Activated B cell treated with CpG ODN at 0.5 μM for 24 hours (primary cell): ENCODE results near the gene HDHD2. TPM values are rescaled to one million over a fixed set of nuclear protein-coding genes. Genes with fewer than 3 reads are reported as not detected.
A peak's percentile ranks its signal among the peaks of the same experiment; 100 is the strongest.

Experiments used
- ATAC-seq: fragments of 200-7000 bp; cut with Tn5 transposase; one replicate; pipeline ENCODE4 v1.10.0; 2021; ENCODE audit warnings: low read depth, mild to moderate bottlenecking, moderate library complexity
- CTCF ChIA-PET: fragments of 350-600 bp; sonication (Branson Sonifier 250); formaldehyde crosslinking; loops from one replicate; lab custom pipeline; 2021; ENCODE audit warnings: antibody characterized with exemption; lab: Charles Lee
- POLR2A ChIA-PET: fragments of 350-600 bp; sonication (Branson Sonifier 250); formaldehyde crosslinking; loops from one replicate; lab custom pipeline; 2021; ENCODE audit warnings: antibody characterized with exemption; lab: Charles Lee
- DNase-seq: peaks from one replicate; pipeline ENCODE4 v3.0.0; 2022
- H3K27ac Mint-ChIP-seq: one replicate; pipeline ENCODE4 v1.8.0; 2020; ENCODE audit warnings: mixed read lengths
- H3K27me3 Mint-ChIP-seq: one replicate; pipeline ENCODE4 v1.8.0; 2021; ENCODE audit warnings: mixed read lengths
- H3K36me3 Mint-ChIP-seq: one replicate; pipeline ENCODE4 v1.8.0; 2021; ENCODE audit warnings: low read depth, mixed read lengths
- H3K4me1 Mint-ChIP-seq: one replicate; pipeline ENCODE4 v1.8.0; 2021; ENCODE audit warnings: mixed read lengths
- H3K4me3 Mint-ChIP-seq: one replicate; pipeline ENCODE4 v1.8.0; 2020; ENCODE audit warnings: mild to moderate bottlenecking, mixed read lengths
- H3K9me3 Mint-ChIP-seq: one replicate; pipeline ENCODE4 v1.8.0; 2020; ENCODE audit warnings: mixed read lengths
- CTCF ChIP-seq: fragments of 200-600 bp; IDR thresholded peaks from one replicate; pipeline ENCODE4 v1.8.0; 2022; ENCODE audit warnings: antibody characterized with exemption, mild to moderate bottlenecking
- intact Hi-C: fragments of 100-400 bp; cut with micrococcal nuclease; formaldehyde crosslinking; loops from one replicate; pipeline ENCODE4 v1.15.1; 2024
- total RNA-seq: library from RNA; stranded (reverse); gene quantifications from 2 replicates; pipeline ENCODE4 v1.2.3, GENCODE V29; 2022

The HDHD2 gene
- total RNA-seq, 1 donor from 2014 or later: 38.8 TPM

- POLR2A ChIA-PET: interaction anchor here (0.6 to 2.0 kb wide), 6 partner anchors 25 to 1085 kb away, joined by 3 to 8 read pairs (median 5); partner anchors contain the start of genes KATNAL2 and PIAS2
- H3K27ac Mint-ChIP-seq: peak overlapping the region; percentile 84
- intact Hi-C loops: loop anchor here (1.0 to 5.0 kb wide), 3 partner anchors 27 to 977 kb away; partner anchors contain the start of genes IER3IP1 and SMAD2
- no peaks in the 10 kb centered on the region for H3K9me3 Mint-ChIP-seq
- peaks cover 33% of the 10 kb centered on the region for H3K4me1 Mint-ChIP-seq
- H3K36me3 Mint-ChIP-seq: peaks cover 23% of the 10 kb centered on the region
- H3K4me3 Mint-ChIP-seq: peak overlapping the region; percentile 92
- TF ChIP-seq CTCF: no peak
- H3K27me3 Mint-ChIP-seq: no peaks in the 10 kb centered on the region
- ATAC-seq: no peak
- DNase-seq: no peak
- CTCF ChIA-PET: interaction anchor here (2.5 kb wide), 1 partner anchor 55 kb away, joined by 9 read pairs; no protein-coding TSS in a partner anchor
Measured at GRCh38 chr18:47149457-47150028, 757 bp downstream of the HDHD2 start.

DNA sequence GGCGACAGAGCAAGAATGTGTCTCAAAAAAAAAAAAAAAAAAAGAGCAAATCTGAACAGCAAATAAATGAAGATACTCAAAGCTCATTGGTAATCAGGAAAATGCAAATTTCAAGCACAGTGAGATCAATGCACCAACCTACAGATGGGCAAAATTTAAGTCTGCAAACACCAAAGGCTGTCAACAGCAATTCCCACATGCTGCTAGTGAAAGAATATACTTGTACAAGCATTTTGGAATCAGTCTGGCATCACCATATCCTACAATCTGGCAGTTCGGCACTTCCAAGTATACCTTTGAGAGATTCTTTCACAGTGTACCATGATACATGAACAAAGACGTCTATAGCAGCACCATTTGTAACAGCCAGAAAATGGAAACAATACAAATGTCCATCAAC is 4.1 kb downstream of the HDHD2 start:
- DNase-seq (no peak), ATAC-seq (no peak)
- Mint-ChIP-seq H3K27ac (no peak overlapping the region), H3K9me3 (no peaks in the 10 kb centered on the region), H3K4me3 (no peak overlapping the region), H3K36me3 (peaks cover 20% of the 10 kb centered on the region), H3K4me1 (peaks cover 28% of the 10 kb centered on the region), H3K27me3 (no peaks in the 10 kb centered on the region)
- no peak for TF ChIP-seq CTCF
- CTCF ChIA-PET: no interaction called here
- intact Hi-C loops: no loop called here
- POLR2A ChIA-PET: no interaction called here

GRCh38 chr18:47143899-47144485 is 6.3 kb downstream of the HDHD2 start:
- no peak for ATAC-seq
- intact Hi-C loops: no loop called here
- ChIA-PET POLR2A (no interaction called here), CTCF (no interaction called here)
- Mint-ChIP-seq H3K9me3 (no peaks in the 10 kb centered on the region), H3K36me3 (peaks cover 15% of the 10 kb centered on the region), H3K27ac (no peak overlapping the region), H3K4me1 (peaks cover 10% of the 10 kb centered on the region), H3K27me3 (no peaks in the 10 kb centered on the region), H3K4me3 (no peak overlapping the region)
- no peak for DNase-seq
- TF ChIP-seq CTCF: no peak

GRCh38 chr18:47143153-47143552 is 7.1 kb downstream of the HDHD2 start:
- intact Hi-C loops: no loop called here
- POLR2A ChIA-PET: no interaction called here
- ATAC-seq: no peak

More at GRCh38 chr18:47143153-47143552, 7.1 kb downstream of the HDHD2 start:
- Mint-ChIP-seq H3K27me3 (no peaks in the 10 kb centered on the region), H3K36me3 (peaks cover 22% of the 10 kb centered on the region), H3K4me1 (peaks cover 3% of the 10 kb centered on the region), H3K9me3 (no peaks in the 10 kb centered on the region), H3K27ac (no peak overlapping the region), H3K4me3 (no peak overlapping the region)
- CTCF ChIA-PET: no interaction called here
- no peak for DNase-seq
- TF ChIP-seq CTCF: no peak
